HEK293 (cell line): ENCODE results near the gene C12orf42.

Experiments
- CTCF ChIA-PET: fragments of 350-600 bp; formaldehyde crosslinking; extraction: SDS; loops from one replicate; lab custom pipeline; 2021; ENCODE audit warnings: antibody characterized with exemption; lab: Yijun Ruan, JAX
- POLR2A ChIA-PET: fragments of 300-600 bp; formaldehyde crosslinking; extraction: SDS; loops from one replicate; lab custom pipeline; 2020; ENCODE audit warnings: antibody characterized with exemption, inconsistent platforms; lab: Yijun Ruan, JAX
- H3K27ac ChIP-seq: fragments of 200-500 bp; sonication (Bioruptor generic); 2 replicates; pipeline ENCODE4 v1.5.1; 2014; ENCODE audit warnings: low read depth, low read length, control low read depth, inconsistent platforms; ENCODE audit errors: extremely low read depth
- H3K36me3 ChIP-seq, 2 experiments: fragments of 200-500 bp in 1 of 2; sonication (Bioruptor generic) in 1 of 2; 1 replicate in 1 of 2; 2 replicates in 1 of 2; pipeline ENCODE4 v1.5.1; 2014 to 2017; ENCODE audit warnings: inconsistent platforms in 2 of 2, low read length in 2 of 2; ENCODE audit not compliant: control insufficient read depth in 2 of 2, insufficient read depth in 1 of 2
- H3K4me1 ChIP-seq: fragments of 200-500 bp; sonication (Bioruptor generic); 2 replicates; pipeline ENCODE4 v1.5.1; 2014; ENCODE audit warnings: mild to moderate bottlenecking, low read length, inconsistent platforms; ENCODE audit not compliant: control insufficient read depth, insufficient read depth
- H3K4me3 ChIP-seq: 2 replicates; pipeline ENCODE4 v1.5.1; 2011; ENCODE audit warnings: low read depth, mild to moderate bottlenecking, control low read depth, low read length, moderate library complexity
- H3K9me3 ChIP-seq: fragments of 200-500 bp; sonication (Bioruptor generic); 2 replicates; pipeline ENCODE4 v1.5.1; 2014; ENCODE audit warnings: low read depth, low read length, inconsistent platforms; ENCODE audit not compliant: control insufficient read depth, insufficient read depth
- ELK4 ChIP-seq: IDR thresholded peaks from 2 replicates; pipeline ENCODE4 v1.6.1; 2011; ENCODE audit warnings: mild to moderate bottlenecking, low read depth, low read length, borderline replicate concordance
- GFI1B ChIP-seq: fragments of 450-650 bp; formaldehyde crosslinking; IDR thresholded peaks from 2 replicates; pipeline ENCODE4 v1.5.1; 2016; ENCODE audit warnings: missing biosample characterization, missing genetic modification characterization
- HIC1 ChIP-seq: fragments of 450-650 bp; formaldehyde crosslinking; IDR thresholded peaks from 2 replicates; pipeline ENCODE4 v1.5.1; 2016; ENCODE audit warnings: missing biosample characterization, missing genetic modification characterization
- SCRT1 ChIP-seq: fragments of 450-650 bp; formaldehyde crosslinking; IDR thresholded peaks from 2 replicates; pipeline ENCODE4 v1.5.1; 2016; ENCODE audit warnings: missing biosample characterization, missing genetic modification characterization, borderline replicate concordance
- YY2 ChIP-seq: fragments of 450-650 bp; formaldehyde crosslinking; IDR thresholded peaks from 2 replicates; pipeline ENCODE4 v1.5.1; 2016; ENCODE audit warnings: missing biosample characterization, missing genetic modification characterization
- ZBTB11 ChIP-seq: fragments of 450-650 bp; formaldehyde crosslinking; conservative IDR thresholded peaks from 2 replicates; pipeline ENCODE4 v1.5.1; 2016; ENCODE audit warnings: low read depth, missing biosample characterization, missing genetic modification characterization
- ZBTB17 ChIP-seq: fragments of 450-650 bp; formaldehyde crosslinking; IDR thresholded peaks from 2 replicates; pipeline ENCODE4 v1.5.1; 2016; ENCODE audit warnings: missing biosample characterization, missing genetic modification characterization
- ZBTB48 ChIP-seq: fragments of 450-650 bp; formaldehyde crosslinking; IDR thresholded peaks from 2 replicates; pipeline ENCODE4 v1.5.1; 2016; ENCODE audit warnings: missing biosample characterization, missing genetic modification characterization
- ZNF112 ChIP-seq: fragments of 450-650 bp; formaldehyde crosslinking; IDR thresholded peaks from 2 replicates; pipeline ENCODE4 v1.5.0; 2017; ENCODE audit warnings: missing biosample characterization, missing genetic modification characterization
- ZNF140 ChIP-seq: fragments of 450-650 bp; formaldehyde crosslinking; IDR thresholded peaks from 2 replicates; pipeline ENCODE4 v1.5.1; 2016; ENCODE audit warnings: missing biosample characterization, missing genetic modification characterization
- ZNF16 ChIP-seq: fragments of 450-650 bp; formaldehyde crosslinking; IDR thresholded peaks from 2 replicates; pipeline ENCODE4 v1.5.1; 2016; ENCODE audit warnings: low read depth, missing biosample characterization, missing genetic modification characterization
- ZNF292 ChIP-seq: fragments of 450-650 bp; formaldehyde crosslinking; IDR thresholded peaks from 2 replicates; pipeline ENCODE4 v1.5.1; 2016; ENCODE audit warnings: low read depth, missing biosample characterization, missing genetic modification characterization, borderline replicate concordance
- ZNF350 ChIP-seq: fragments of 450-650 bp; formaldehyde crosslinking; IDR thresholded peaks from 2 replicates; pipeline ENCODE4 v1.5.0; 2017; ENCODE audit warnings: missing biosample characterization, mild to moderate bottlenecking, missing genetic modification characterization
- ZNF423 ChIP-seq: fragments of 450-650 bp; formaldehyde crosslinking; IDR thresholded peaks from 2 replicates; pipeline ENCODE4 v1.5.1; 2016; ENCODE audit warnings: missing biosample characterization, missing genetic modification characterization
- ZNF488 ChIP-seq: fragments of 450-650 bp; formaldehyde crosslinking; IDR thresholded peaks from 2 replicates; pipeline ENCODE4 v1.5.1; 2016; ENCODE audit warnings: missing biosample characterization, missing genetic modification characterization
- ZNF514 ChIP-seq: fragments of 450-650 bp; formaldehyde crosslinking; IDR thresholded peaks from 2 replicates; pipeline ENCODE4 v1.5.1; 2016; ENCODE audit warnings: missing biosample characterization, missing genetic modification characterization
- ZNF571 ChIP-seq: fragments of 450-650 bp; formaldehyde crosslinking; IDR thresholded peaks from 2 replicates; pipeline ENCODE4 v1.5.0; 2017; ENCODE audit warnings: missing biosample characterization, missing genetic modification characterization
- ZNF623 ChIP-seq: fragments of 450-650 bp; formaldehyde crosslinking; IDR thresholded peaks from 2 replicates; pipeline ENCODE4 v1.5.1; 2016; ENCODE audit warnings: missing biosample characterization, missing genetic modification characterization
- ZNF626 ChIP-seq: fragments of 450-650 bp; sonication (Bioruptor Pico); formaldehyde crosslinking; IDR thresholded peaks from 2 replicates; pipeline ENCODE4 v1.5.1; 2018; ENCODE audit warnings: missing biosample characterization, missing genetic modification characterization, inconsistent platforms
- ZNF629 ChIP-seq: fragments of 450-650 bp; formaldehyde crosslinking; IDR thresholded peaks from 2 replicates; pipeline ENCODE4 v1.5.1; 2017; ENCODE audit warnings: missing biosample characterization, missing genetic modification characterization
- ZNF654 ChIP-seq: fragments of 450-650 bp; formaldehyde crosslinking; IDR thresholded peaks from 2 replicates; pipeline ENCODE4 v1.5.1; 2016; ENCODE audit warnings: low read depth, missing biosample characterization, missing genetic modification characterization
- ZNF664 ChIP-seq: fragments of 450-650 bp; formaldehyde crosslinking; IDR thresholded peaks from 2 replicates; pipeline ENCODE4 v1.5.1; 2016; ENCODE audit warnings: missing biosample characterization, missing genetic modification characterization
- ZNF701 ChIP-seq: fragments of 450-650 bp; formaldehyde crosslinking; IDR thresholded peaks from 2 replicates; pipeline ENCODE4 v1.5.1; 2016; ENCODE audit warnings: missing biosample characterization, missing genetic modification characterization
- ZNF777 ChIP-seq: fragments of 450-650 bp; formaldehyde crosslinking; IDR thresholded peaks from 2 replicates; pipeline ENCODE4 v1.5.1; 2017; ENCODE audit warnings: missing biosample characterization, missing genetic modification characterization, borderline replicate concordance
- ZSCAN23 ChIP-seq: fragments of 450-650 bp; formaldehyde crosslinking; IDR thresholded peaks from 2 replicates; pipeline ENCODE4 v1.5.1; 2016; ENCODE audit warnings: missing biosample characterization, missing genetic modification characterization
- ZXDB ChIP-seq: fragments of 450-650 bp; formaldehyde crosslinking; IDR thresholded peaks from 2 replicates; pipeline ENCODE4 v1.5.1; 2016; ENCODE audit warnings: missing biosample characterization, missing genetic modification characterization

C12orf42 gene

GRCh38 chr12:103421402-103421801 lies 74.4 kb downstream of the C12orf42 start (continued):
- TF ChIP-seq ZNF140 (tag by site-specific recombination) (peak; percentile 39; the same call in 1 of the 2 replicates), ZNF623 (tag by site-specific recombination) (peak; percentile 42; the same call in 1 of the 2 replicates), ZNF701 (tag by site-specific recombination) (no peak), ZNF292 (tag by site-specific recombination) (0 out of 2 replicates have a peak, but pooled peaks have one; percentile 29), ZNF629 (no peak), ZNF777 (no peak), ZXDB (peak; percentile 30; the same call in 1 of the 2 replicates), ZBTB11 (tag by site-specific recombination) (peak; percentile 61), ZNF626 (no peak), ELK4 (no peak), ZNF654 (tag by site-specific recombination) (peak; percentile 8; the same call in 1 of the 2 replicates)

- no peaks in the 10 kb centered on the region for H3K9me3 ChIP-seq
- CTCF ChIA-PET, result no interaction called here
- H3K36me3 ChIP-seq, result no peaks in the 10 kb centered on the region
- TF ChIP-seq ZBTB17 (tag by site-specific recombination) (no peak), ZNF514 (tag by site-specific recombination) (no peak), ZNF664 (no peak), ZSCAN23 (tag by site-specific recombination) (no peak), ZNF16 (tag by site-specific recombination) (no peak), YY2 (no peak), ZNF571 (tag by site-specific recombination) (no peak), ZNF350 (tag by site-specific recombination) (no peak), ZNF423 (no peak), HIC1 (no peak), ZNF112 (tag by site-specific recombination) (no peak), GFI1B (tag by site-specific recombination) (no peak), ZNF488 (tag by site-specific recombination) (no peak), SCRT1 (no peak), ZBTB48 (tag by site-specific recombination) (no peak)
- TF ChIP-seq, all 188 proteins: peak for 0
- H3K27ac ChIP-seq, result no peak overlapping the region
- POLR2A ChIA-PET, result no interaction called here
- no peak overlapping the region for H3K4me3 ChIP-seq
- H3K4me1 ChIP-seq, result no peaks in the 10 kb centered on the region
Observed at GRCh38 chr12:103415681-103416080, 80.1 kb downstream of the C12orf42 start.
